ENCODE results near the gene ARHGAP6.
"Not testable (repeated sequence)": the region's sequence is repeated elsewhere in the genome, so short reads cannot be mapped to it uniquely, and the experiment has no call there.

ARHGAP6 gene

DNA sequence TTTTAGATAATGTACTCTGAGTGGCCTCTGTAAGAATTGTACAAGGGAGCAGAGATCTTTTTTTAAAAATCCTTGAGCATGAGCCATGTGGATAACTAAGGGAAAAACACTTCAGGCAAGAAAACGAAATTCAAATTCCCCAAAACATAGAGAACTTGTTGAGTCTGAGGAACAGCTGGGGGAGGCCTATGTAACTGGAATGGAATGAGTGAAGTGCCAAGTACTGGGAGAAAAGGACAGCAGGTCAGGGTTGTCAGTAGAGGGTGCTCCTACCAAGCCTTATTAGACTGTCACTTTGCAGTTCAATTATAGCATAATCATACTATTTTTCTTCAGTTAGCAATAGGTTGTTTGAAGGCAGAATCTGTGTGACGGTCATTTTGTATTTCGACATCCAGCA is 135.1 kb downstream of the ARHGAP6 start:
- H3K4me3 ChIP-seq (ENCODE audit: low read depth, low read length), result no peak overlapping the region

GRCh38 chrX:11528623-11529022 is 137.1 kb downstream of the ARHGAP6 start:
- H3K4me3 ChIP-seq (ENCODE audit: low read depth, low read length), result no peak overlapping the region
- TF ChIP-seq CTCF (IDR thresholded peaks at IDR 0.05; ENCODE audit: low read depth, low read length) (no peak), POLR2A (IDR thresholded peaks at IDR 0.05; ENCODE audit: extremely low read depth, insufficient read length) (no peak), MYC (IDR thresholded peaks at IDR 0.05; ENCODE audit: low read depth, low read length) (no peak)
- TF ChIP-seq, protein P1, sequence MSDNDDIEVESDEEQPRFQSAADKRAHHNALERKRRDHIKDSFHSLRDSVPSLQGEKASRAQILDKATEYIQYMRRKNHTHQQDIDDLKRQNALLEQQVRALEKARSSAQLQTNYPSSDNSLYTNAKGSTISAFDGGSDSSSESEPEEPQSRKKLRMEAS (IDR thresholded peaks at IDR 0.05; ENCODE audit: low read depth, low read length), result no peak
- DNase-seq (ENCODE audit: low read depth), result no peak

More for the DNA sequence above, 135.1 kb downstream of the ARHGAP6 start:
- TF ChIP-seq CTCF (IDR thresholded peaks at IDR 0.05; ENCODE audit: low read depth, low read length) (no peak), MYC (IDR thresholded peaks at IDR 0.05; ENCODE audit: low read depth, low read length) (no peak), POLR2A (IDR thresholded peaks at IDR 0.05; ENCODE audit: extremely low read depth, insufficient read length) (no peak)
- TF ChIP-seq, protein P1 (IDR thresholded peaks at IDR 0.05; ENCODE audit: low read depth, low read length), result no peak
- no peak for DNase-seq (ENCODE audit: low read depth)

- no peak for DNase-seq (ENCODE audit: low read depth)
- no peak overlapping the region for H3K4me3 ChIP-seq (ENCODE audit: low read depth, low read length)
- TF ChIP-seq CTCF (IDR thresholded peaks at IDR 0.05; ENCODE audit: low read depth, low read length) (no peak), MYC (IDR thresholded peaks at IDR 0.05; ENCODE audit: low read depth, low read length) (no peak), POLR2A (IDR thresholded peaks at IDR 0.05; ENCODE audit: extremely low read depth, insufficient read length) (no peak)
- TF ChIP-seq, protein P1 (IDR thresholded peaks at IDR 0.05; ENCODE audit: low read depth, low read length), result no peak
Measured at GRCh38 chrX:11525685-11526084, 140.0 kb downstream of the ARHGAP6 start.

- not testable (repeated sequence) for DNase-seq (ENCODE audit: low read depth)
Measured at GRCh38 chrX:11519234-11519633, 146.5 kb downstream of the ARHGAP6 start.

GRCh38 chrX:11509786-11510185 is 155.9 kb downstream of the ARHGAP6 start:
- TF ChIP-seq, protein P1 (IDR thresholded peaks at IDR 0.05; ENCODE audit: low read depth, low read length), result no peak
- TF ChIP-seq CTCF (IDR thresholded peaks at IDR 0.05; ENCODE audit: low read depth, low read length) (no peak), POLR2A (IDR thresholded peaks at IDR 0.05; ENCODE audit: extremely low read depth, insufficient read length) (no peak), MYC (IDR thresholded peaks at IDR 0.05; ENCODE audit: low read depth, low read length) (no peak)
- DNase-seq (ENCODE audit: low read depth), result no peak
- no peak overlapping the region for H3K4me3 ChIP-seq (ENCODE audit: low read depth, low read length)

More at GRCh38 chrX:11519234-11519633, 146.5 kb downstream of the ARHGAP6 start:
- H3K4me3 ChIP-seq (ENCODE audit: low read depth, low read length), result not testable (repeated sequence)

DNA sequence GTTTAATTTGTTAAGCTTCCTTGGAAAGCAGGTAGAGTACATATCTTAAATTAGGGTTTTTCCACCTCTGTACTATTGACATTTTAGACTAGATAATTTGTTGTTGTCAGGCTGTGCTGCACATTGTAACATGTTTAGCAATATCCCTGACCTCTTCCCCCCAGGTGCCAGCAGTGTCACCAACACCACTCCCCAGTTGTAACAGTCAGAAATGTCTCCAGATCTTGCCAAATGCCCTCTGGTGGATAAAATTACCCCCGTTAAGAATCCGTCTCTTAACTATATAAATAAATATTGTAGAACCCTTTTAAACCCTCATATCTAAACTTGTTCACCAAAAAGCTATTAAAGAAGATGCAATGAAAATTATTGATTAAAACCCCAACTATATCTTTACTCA is 161.5 kb downstream of the ARHGAP6 start:
- no peak for DNase-seq (ENCODE audit: low read depth)
- H3K4me3 ChIP-seq (ENCODE audit: low read depth, low read length), result no peak overlapping the region
- no peak for TF ChIP-seq POLR2A (IDR thresholded peaks at IDR 0.05; ENCODE audit: extremely low read depth, insufficient read length)
- no peak for TF ChIP-seq CTCF (IDR thresholded peaks at IDR 0.05; ENCODE audit: low read depth, low read length)
- no peak for TF ChIP-seq MYC (IDR thresholded peaks at IDR 0.05; ENCODE audit: low read depth, low read length)
- TF ChIP-seq, protein P1 (IDR thresholded peaks at IDR 0.05; ENCODE audit: low read depth, low read length), result no peak
